Nephron (organoid): Measurements from ENCODE around the gene LIMS2.

Experiments
- H3K27ac Mint-ChIP-seq, 3 experiments: 2 replicates each; pipeline ENCODE4 v1.8.0; 2020; ENCODE audit warnings: mixed read lengths in 3 of 3, mild to moderate bottlenecking in 2 of 3, moderate library complexity in 1 of 3
- H3K27me3 Mint-ChIP-seq: 2 replicates; pipeline ENCODE4 v1.8.0; 2021; ENCODE audit warnings: low read depth, mild to moderate bottlenecking, moderate library complexity, mixed read lengths
- H3K36me3 Mint-ChIP-seq: 2 replicates; pipeline ENCODE4 v1.8.0; 2020; ENCODE audit warnings: low read depth, mixed read lengths
- H3K4me1 Mint-ChIP-seq: 2 replicates; pipeline ENCODE4 v1.8.0; 2020; ENCODE audit warnings: mixed read lengths
- H3K4me3 Mint-ChIP-seq, 3 experiments: 2 replicates each; pipeline ENCODE4 v1.8.0; 2020; ENCODE audit warnings: mild to moderate bottlenecking in 3 of 3, mixed read lengths in 3 of 3, moderate library complexity in 2 of 3
- H3K9me3 Mint-ChIP-seq: 2 replicates; pipeline ENCODE4 v1.8.0; 2020; ENCODE audit warnings: mixed read lengths
- CTCF ChIP-seq, 3 experiments: fragments of 200-600 bp; sonication (generic); IDR thresholded peaks; one replicate each; pipeline ENCODE4 v1.5.0; 2021; ENCODE audit warnings: antibody characterized with exemption in 3 of 3; ENCODE audit not compliant: unreplicated experiment in 3 of 3

Gene LIMS2

DNA sequence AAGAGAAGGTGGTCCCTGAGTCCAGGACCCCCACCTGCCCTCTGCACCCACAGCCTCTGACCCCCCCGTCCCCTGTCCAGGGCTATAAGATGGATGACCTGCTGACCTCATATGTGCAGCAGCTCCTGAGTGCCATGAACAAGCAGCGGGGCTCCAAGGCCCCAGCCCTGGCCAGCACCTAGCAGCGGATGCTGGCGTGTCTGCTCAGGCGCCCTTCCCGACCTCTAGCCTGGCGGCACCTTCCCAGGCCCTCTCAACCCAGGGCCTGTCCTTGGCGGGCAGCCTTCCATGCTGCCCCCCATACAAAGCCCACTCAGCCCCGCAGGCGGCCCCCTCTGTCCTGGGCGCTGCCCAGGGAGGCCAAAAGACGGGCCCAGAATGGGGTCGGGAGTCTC is 38.1 kb downstream of the LIMS2 start:
- H3K9me3 Mint-ChIP-seq: no peaks in the 10 kb centered on the region
- H3K4me3 Mint-ChIP-seq: no peak overlapping the region
- no peaks in the 10 kb centered on the region for H3K27me3 Mint-ChIP-seq
- TF ChIP-seq CTCF (IDR thresholded peaks at IDR 0.05; ENCODE audit: unreplicated experiment in 3 of 3): no peak
- no peak overlapping the region for H3K27ac Mint-ChIP-seq
- H3K36me3 Mint-ChIP-seq: no peaks in the 10 kb centered on the region
- no peaks in the 10 kb centered on the region for H3K4me1 Mint-ChIP-seq

DNA sequence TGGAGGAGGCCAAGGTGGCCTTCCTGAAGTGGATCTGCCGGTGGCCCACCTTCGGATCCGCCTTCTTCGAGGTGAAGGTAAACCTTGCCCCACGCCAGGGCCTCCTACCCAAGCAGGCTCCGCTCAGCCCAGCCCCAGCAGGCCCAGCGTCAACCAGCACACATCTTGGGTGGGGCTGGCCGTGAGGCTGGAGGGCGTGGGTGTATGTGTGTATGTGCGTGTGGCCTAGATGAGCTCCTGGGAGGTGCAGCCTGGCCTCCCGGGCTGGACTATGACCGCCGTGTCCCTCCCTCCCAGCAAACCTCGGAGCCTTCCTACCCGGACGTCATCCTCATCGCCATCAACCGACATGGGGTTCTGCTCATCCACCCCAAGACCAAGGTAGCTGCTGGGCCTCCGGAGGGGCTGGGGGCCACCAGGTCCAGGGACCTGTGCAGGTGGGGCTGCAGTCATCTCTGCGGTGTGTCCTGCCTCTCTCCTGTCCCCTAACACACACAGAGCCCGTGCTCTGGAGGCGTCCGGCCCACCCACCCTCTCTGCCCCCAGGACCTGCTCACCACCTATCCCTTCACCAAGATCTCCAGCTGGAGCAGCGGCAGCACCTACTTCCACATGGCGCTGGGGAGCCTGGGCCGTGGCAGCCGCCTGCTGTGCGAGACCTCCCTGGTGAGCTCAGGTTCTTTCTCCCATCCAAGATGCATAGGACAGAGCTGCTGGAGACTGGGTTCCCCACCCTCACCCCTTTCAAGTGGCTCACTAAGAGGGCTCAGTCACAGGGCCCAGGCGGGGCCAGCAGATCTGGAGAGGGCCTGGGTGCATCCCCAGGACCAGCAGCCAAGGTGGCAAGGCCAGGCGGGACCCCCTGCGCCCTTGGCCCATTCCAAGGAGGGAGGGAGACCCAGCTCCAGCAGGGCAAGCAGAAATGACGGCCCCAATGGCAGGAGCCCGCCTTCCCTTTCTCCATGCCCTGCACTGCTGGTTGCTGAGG is 38.8 kb downstream of the LIMS2 start:
- H3K27ac Mint-ChIP-seq: no peak overlapping the region
- no peaks in the 10 kb centered on the region for H3K4me1 Mint-ChIP-seq
- no peaks in the 10 kb centered on the region for H3K27me3 Mint-ChIP-seq
- no peaks in the 10 kb centered on the region for H3K36me3 Mint-ChIP-seq
- no peaks in the 10 kb centered on the region for H3K9me3 Mint-ChIP-seq
- no peak overlapping the region for H3K4me3 Mint-ChIP-seq
- TF ChIP-seq CTCF (IDR thresholded peaks at IDR 0.05; ENCODE audit: unreplicated experiment in 3 of 3): no peak

- Mint-ChIP-seq H3K9me3 (no peaks in the 10 kb centered on the region), H3K4me3 (no peak overlapping the region), H3K36me3 (no peaks in the 10 kb centered on the region)
Measured at GRCh38 chr2:127635380-127636237, 39.7 kb downstream of the LIMS2 start.

GRCh38 chr2:127634626-127635379 is 40.5 kb downstream of the LIMS2 start:
- H3K27me3 Mint-ChIP-seq: no peaks in the 10 kb centered on the region
- no peaks in the 10 kb centered on the region for H3K9me3 Mint-ChIP-seq
- no peak overlapping the region for H3K27ac Mint-ChIP-seq
- no peaks in the 10 kb centered on the region for H3K36me3 Mint-ChIP-seq
- no peak overlapping the region for H3K4me3 Mint-ChIP-seq
- no peaks in the 10 kb centered on the region for H3K4me1 Mint-ChIP-seq
- no peak for TF ChIP-seq CTCF (IDR thresholded peaks at IDR 0.05; ENCODE audit: unreplicated experiment in 3 of 3)

More at GRCh38 chr2:127635380-127636237, 39.7 kb downstream of the LIMS2 start:
- H3K27ac Mint-ChIP-seq: no peak overlapping the region
- no peaks in the 10 kb centered on the region for H3K4me1 Mint-ChIP-seq
- no peaks in the 10 kb centered on the region for H3K27me3 Mint-ChIP-seq
- no peak for TF ChIP-seq CTCF (IDR thresholded peaks at IDR 0.05; ENCODE audit: unreplicated experiment in 3 of 3)

- no peak for TF ChIP-seq CTCF (IDR thresholded peaks at IDR 0.05; ENCODE audit: unreplicated experiment in 3 of 3)
- H3K27ac Mint-ChIP-seq: no peak overlapping the region
- H3K4me3 Mint-ChIP-seq: no peak overlapping the region
- no peaks in the 10 kb centered on the region for H3K27me3 Mint-ChIP-seq
- H3K36me3 Mint-ChIP-seq: no peaks in the 10 kb centered on the region
- H3K4me1 Mint-ChIP-seq: no peaks in the 10 kb centered on the region
- no peaks in the 10 kb centered on the region for H3K9me3 Mint-ChIP-seq
Measured at GRCh38 chr2:127634066-127634617, 41.2 kb downstream of the LIMS2 start.
